GM12878 (cell line): Measurements from ENCODE around the gene RUNX3.

Experiments used
- CEBPB ChIP-seq, 2 experiments: fragments of 150-350 bp in 1 of 2; IDR thresholded peaks; 2 replicates each; pipeline ENCODE4 v1.6.1; 2012 to 2014; ENCODE audit warnings: low read depth in 2 of 2, low read length in 2 of 2, borderline replicate concordance in 1 of 2, inconsistent platforms in 1 of 2
- CREB1 ChIP-seq: IDR thresholded peaks from 2 replicates; pipeline ENCODE4 v1.6.1; 2012; ENCODE audit warnings: low read depth, mild to moderate bottlenecking, inconsistent platforms
- DPF2 ChIP-seq: fragments of 450-650 bp; IDR thresholded peaks from 2 replicates; pipeline ENCODE4 v1.6.1; 2017; ENCODE audit warnings: mild to moderate bottlenecking
- IRF4 ChIP-seq: IDR thresholded peaks from 2 replicates; pipeline ENCODE4 v1.6.1; 2011; ENCODE audit warnings: low read depth, low read length
- KDM1A ChIP-seq: fragments of 200-600 bp; sonication (generic); IDR thresholded peaks from 2 replicates; pipeline ENCODE4 v1.6.1; 2016; ENCODE audit warnings: borderline replicate concordance
- POLR2A ChIP-seq: IDR thresholded peaks from 2 replicates; pipeline ENCODE4 v1.6.1; 2011; ENCODE audit warnings: low read depth, mild to moderate bottlenecking, low read length
- POLR2AphosphoS5 ChIP-seq: IDR thresholded peaks from 2 replicates; pipeline ENCODE4 v1.6.1; 2011; ENCODE audit warnings: mild to moderate bottlenecking, low read length, inconsistent platforms
- SMC3 ChIP-seq: IDR thresholded peaks from 2 replicates; pipeline ENCODE4 v1.6.1; 2011; ENCODE audit warnings: low read length, improper control_type of control experiment, borderline replicate concordance
- SREBF1 ChIP-seq: IDR thresholded peaks from 2 replicates; pipeline ENCODE4 v1.6.1; 2012; ENCODE audit warnings: mild to moderate bottlenecking, low read length
- TARDBP ChIP-seq: IDR thresholded peaks from 2 replicates; pipeline ENCODE4 v1.6.1; 2016; ENCODE audit warnings: borderline replicate concordance
- TF ChIP-seq, protein P1 (sequence below), 3 experiments: IDR thresholded peaks in 2 of 3; conservative IDR thresholded peaks in 1 of 3; 2 replicates each; pipeline ENCODE4 v1.5.1; 2011; ENCODE audit warnings: low read depth in 3 of 3, low read length in 3 of 3, mild to moderate bottlenecking in 3 of 3, control low read depth in 2 of 3, moderate library complexity in 2 of 3, inconsistent platforms in 1 of 3, mixed read lengths in 1 of 3; ENCODE audit not compliant: control insufficient read depth in 2 of 3, insufficient read depth in 1 of 3; ENCODE audit errors: extremely low read depth in 1 of 3
- TF ChIP-seq, protein P2 (sequence below): IDR thresholded peaks from 2 replicates; pipeline ENCODE4 v1.6.1; 2012; ENCODE audit warnings: mild to moderate bottlenecking, low read depth, low read length

DNA sequence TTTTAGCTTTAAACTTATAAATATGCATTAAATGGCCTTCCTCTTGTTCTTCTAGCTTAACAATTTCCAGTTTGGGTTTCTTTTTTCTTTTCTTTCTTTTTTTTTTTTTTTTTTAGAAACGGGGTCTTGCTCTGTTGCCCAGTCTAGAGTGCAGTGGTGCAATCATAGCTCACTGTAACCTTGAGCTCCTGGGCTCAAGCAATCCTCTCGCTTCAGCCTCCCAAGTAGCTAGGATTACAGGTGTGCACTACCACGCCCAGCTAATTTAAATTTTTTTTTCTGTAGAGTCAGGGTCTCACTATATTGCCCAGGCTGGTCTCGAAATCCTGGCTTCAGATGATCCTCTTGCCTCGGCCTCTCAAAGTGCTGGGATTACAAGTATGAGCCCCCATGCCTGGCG is 37.9 kb upstream of the RUNX3 start:
- TF ChIP-seq CREB1 (no peak), TARDBP (no peak), SMC3 (no peak), IRF4 (no peak), POLR2A (no peak), KDM1A (no peak), CEBPB (IDR thresholded peaks at IDR 0.05; ENCODE audit: borderline replicate concordance in 1 of 2, low read depth in 2 of 2, low read length in 2 of 2) (no peak), SREBF1 (no peak), DPF2 (no peak), POLR2AphosphoS5 (no peak)
- TF ChIP-seq, protein P1, sequence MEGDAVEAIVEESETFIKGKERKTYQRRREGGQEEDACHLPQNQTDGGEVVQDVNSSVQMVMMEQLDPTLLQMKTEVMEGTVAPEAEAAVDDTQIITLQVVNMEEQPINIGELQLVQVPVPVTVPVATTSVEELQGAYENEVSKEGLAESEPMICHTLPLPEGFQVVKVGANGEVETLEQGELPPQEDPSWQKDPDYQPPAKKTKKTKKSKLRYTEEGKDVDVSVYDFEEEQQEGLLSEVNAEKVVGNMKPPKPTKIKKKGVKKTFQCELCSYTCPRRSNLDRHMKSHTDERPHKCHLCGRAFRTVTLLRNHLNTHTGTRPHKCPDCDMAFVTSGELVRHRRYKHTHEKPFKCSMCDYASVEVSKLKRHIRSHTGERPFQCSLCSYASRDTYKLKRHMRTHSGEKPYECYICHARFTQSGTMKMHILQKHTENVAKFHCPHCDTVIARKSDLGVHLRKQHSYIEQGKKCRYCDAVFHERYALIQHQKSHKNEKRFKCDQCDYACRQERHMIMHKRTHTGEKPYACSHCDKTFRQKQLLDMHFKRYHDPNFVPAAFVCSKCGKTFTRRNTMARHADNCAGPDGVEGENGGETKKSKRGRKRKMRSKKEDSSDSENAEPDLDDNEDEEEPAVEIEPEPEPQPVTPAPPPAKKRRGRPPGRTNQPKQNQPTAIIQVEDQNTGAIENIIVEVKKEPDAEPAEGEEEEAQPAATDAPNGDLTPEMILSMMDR (IDR thresholded peaks at IDR 0.05 in 2 of 3, conservative IDR thresholded peaks at IDR 0.05 in 1 of 3; ENCODE audit: control insufficient read depth in 2 of 3, extremely low read depth in 1 of 3, insufficient read depth in 1 of 3, low read depth in 3 of 3, low read length in 3 of 3), result no peak
- TF ChIP-seq, protein P2, sequence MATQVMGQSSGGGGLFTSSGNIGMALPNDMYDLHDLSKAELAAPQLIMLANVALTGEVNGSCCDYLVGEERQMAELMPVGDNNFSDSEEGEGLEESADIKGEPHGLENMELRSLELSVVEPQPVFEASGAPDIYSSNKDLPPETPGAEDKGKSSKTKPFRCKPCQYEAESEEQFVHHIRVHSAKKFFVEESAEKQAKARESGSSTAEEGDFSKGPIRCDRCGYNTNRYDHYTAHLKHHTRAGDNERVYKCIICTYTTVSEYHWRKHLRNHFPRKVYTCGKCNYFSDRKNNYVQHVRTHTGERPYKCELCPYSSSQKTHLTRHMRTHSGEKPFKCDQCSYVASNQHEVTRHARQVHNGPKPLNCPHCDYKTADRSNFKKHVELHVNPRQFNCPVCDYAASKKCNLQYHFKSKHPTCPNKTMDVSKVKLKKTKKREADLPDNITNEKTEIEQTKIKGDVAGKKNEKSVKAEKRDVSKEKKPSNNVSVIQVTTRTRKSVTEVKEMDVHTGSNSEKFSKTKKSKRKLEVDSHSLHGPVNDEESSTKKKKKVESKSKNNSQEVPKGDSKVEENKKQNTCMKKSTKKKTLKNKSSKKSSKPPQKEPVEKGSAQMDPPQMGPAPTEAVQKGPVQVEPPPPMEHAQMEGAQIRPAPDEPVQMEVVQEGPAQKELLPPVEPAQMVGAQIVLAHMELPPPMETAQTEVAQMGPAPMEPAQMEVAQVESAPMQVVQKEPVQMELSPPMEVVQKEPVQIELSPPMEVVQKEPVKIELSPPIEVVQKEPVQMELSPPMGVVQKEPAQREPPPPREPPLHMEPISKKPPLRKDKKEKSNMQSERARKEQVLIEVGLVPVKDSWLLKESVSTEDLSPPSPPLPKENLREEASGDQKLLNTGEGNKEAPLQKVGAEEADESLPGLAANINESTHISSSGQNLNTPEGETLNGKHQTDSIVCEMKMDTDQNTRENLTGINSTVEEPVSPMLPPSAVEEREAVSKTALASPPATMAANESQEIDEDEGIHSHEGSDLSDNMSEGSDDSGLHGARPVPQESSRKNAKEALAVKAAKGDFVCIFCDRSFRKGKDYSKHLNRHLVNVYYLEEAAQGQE, result no peak
